Heart right ventricle (tissue), 16 donors: Measurements from ENCODE around the gene ARHGAP36. TPM values are rescaled to one million over a fixed set of nuclear protein-coding genes. Genes with fewer than 3 reads are reported as not detected.

ENCODE experiments used
- ATAC-seq, 8 donors: fragments of 200-7000 bp; cut with Tn5 transposase; one replicate each; pipeline ENCODE4 v1.9.1; 2020; ENCODE audit warnings: mild to moderate bottlenecking in 8 of 8, moderate library complexity in 8 of 8, moderate number of reproducible peaks in 1 of 8
- DNase-seq, 2 donors: peaks; one replicate each; pipeline ENCODE4 v3.0.0-alpha.2; 2020
- H3K27ac ChIP-seq, 10 donors: fragments of 200-600 bp; sonication (generic) in 2 of 10; one replicate each; pipeline versions ENCODE4 v1.5.0 to v1.8.0; 2020 to 2022; ENCODE audit warnings: mild to moderate bottlenecking in 3 of 10
- H3K27me3 ChIP-seq, 7 donors: fragments of 200-600 bp; one replicate each; pipeline ENCODE4 v1.8.0; 2021 to 2022; ENCODE audit warnings: mild to moderate bottlenecking in 2 of 7
- H3K36me3 ChIP-seq, 9 donors: fragments of 200-600 bp; sonication (generic) in 1 of 9; one replicate each; pipeline versions ENCODE4 v1.5.0 to v1.8.0; 2020 to 2022; ENCODE audit warnings: mild to moderate bottlenecking in 2 of 9
- H3K4me1 ChIP-seq, 9 donors: fragments of 200-600 bp; sonication (generic) in 1 of 9; one replicate each; pipeline versions ENCODE4 v1.5.0 to v1.8.0; 2020 to 2022; ENCODE audit warnings: mild to moderate bottlenecking in 4 of 9
- H3K4me3 ChIP-seq, 10 donors: fragments of 200-600 bp; sonication (generic) in 2 of 10; one replicate each; pipeline versions ENCODE4 v1.5.0 to v1.8.0; 2020 to 2022; ENCODE audit warnings: mild to moderate bottlenecking in 7 of 10, moderate library complexity in 2 of 10
- H3K9me3 ChIP-seq, 11 donors: fragments of 200-600 bp in 10 of 11; sonication (generic) in 2 of 11; one replicate each; pipeline versions ENCODE4 v1.5.0 to v1.8.0; 2013 to 2022; ENCODE audit warnings: mild to moderate bottlenecking in 2 of 11, control low read depth in 1 of 11, moderate library complexity in 1 of 11
- WGBS, 2 donors: extraction: QIAGEN DNeasy Blood & Tissue Kit; methylation state at CpG; one replicate each; pipeline ENCODE4 v1.1.7; 2013; ENCODE audit warnings: inconsistent platforms in 1 of 2; 5-methylcytosine and 5-hydroxymethylcytosine counted together
- intact Hi-C, 10 donors: fragments of 100-400 bp; cut with DNase I; formaldehyde crosslinking; loops; one replicate each; pipeline versions ENCODE4 v1.11.1 to v1.14.2; 2022
- long read RNA-seq, 3 donors: library from polyadenylated mRNA; unstranded; transcript quantifications; one replicate each; pipeline ENCODE4 v2.0.0, GENCODE V29; 2020 to 2021
- polyA plus RNA-seq, 2 donors: library from polyadenylated mRNA; stranded (reverse); fragments of 200-250 nt; gene quantifications; one replicate each; pipeline ENCODE4 v1.2.3, GENCODE V29; 2013
- total RNA-seq, 10 donors: library from RNA; stranded (reverse); fragmentation: NEBNext Ultra II Directional in 3 of 10; extraction: Animal tissue kit (Norgen Biotek cat#: 25700) in 3 of 10; gene quantifications; one replicate each; pipeline versions ENCODE4 v1.2.1 to v1.2.4, GENCODE V29; 2021 to 2023
- TF ChIP-seq, protein P1 (sequence below), 9 donors: fragments of 200-600 bp; sonication (generic) in 2 of 9; IDR thresholded peaks; one replicate each; pipeline versions ENCODE4 v1.5.0 to v1.8.0; 2021 to 2022; ENCODE audit warnings: antibody characterized with exemption in 9 of 9, mild to moderate bottlenecking in 5 of 9, moderate library complexity in 1 of 9
- donor health status: Arrhythmogenic right ventricular cardiomyopathy.
- donor health status: ischemic (EF 13 %, LVEDD 7.1; RV severe dilation, severe dysfunction).
- donor health status: healthy with polysubstance abuse.
- donor health status: DM: no; HTN: yes; CAD: no.
- donor health status: DM: no; HTN: no; CAD: no.
- donor health status: ischemic (EF 25% LVEDD 6.9; RV normal size, moderate dysfunction).
- donor health status: ischemic (EF 25% LVEDD 5.7; RV mildly dilated, moderate dysfunction).
- donor health status: healthy.
- donor health status: DM: yes; HTN: yes; CAD: no.
- donor health status: Ischemic cardiomyopathy.
- donor health status: ischemic (EF 35%, LVEDD 5.7; RV mildly dilated, moderate dysfunction).
- donor health status: nonischemic (EF 11% LVEDD 7.7; RV severe dilation, severe dysfunction).
- donor health status: DM: yes; HTN: yes; CAD: no.
- donor health status: PGD.
- donor health status: ischemic (EF 29% LVEDD 5.4; RV normal size, mild dysfunction).
- donor health status: nonischemic (EF 23%, LVEDD 6.1; RV moderate dilation, normal function).

Gene ARHGAP36
- total RNA-seq (not detected), polyA plus RNA-seq (not detected)
- long read RNA-seq, donor 1: 0 reads
- long read RNA-seq, donor 2: 0 reads
- long read RNA-seq, donor 3: 0 reads

- TF ChIP-seq, protein P1, sequence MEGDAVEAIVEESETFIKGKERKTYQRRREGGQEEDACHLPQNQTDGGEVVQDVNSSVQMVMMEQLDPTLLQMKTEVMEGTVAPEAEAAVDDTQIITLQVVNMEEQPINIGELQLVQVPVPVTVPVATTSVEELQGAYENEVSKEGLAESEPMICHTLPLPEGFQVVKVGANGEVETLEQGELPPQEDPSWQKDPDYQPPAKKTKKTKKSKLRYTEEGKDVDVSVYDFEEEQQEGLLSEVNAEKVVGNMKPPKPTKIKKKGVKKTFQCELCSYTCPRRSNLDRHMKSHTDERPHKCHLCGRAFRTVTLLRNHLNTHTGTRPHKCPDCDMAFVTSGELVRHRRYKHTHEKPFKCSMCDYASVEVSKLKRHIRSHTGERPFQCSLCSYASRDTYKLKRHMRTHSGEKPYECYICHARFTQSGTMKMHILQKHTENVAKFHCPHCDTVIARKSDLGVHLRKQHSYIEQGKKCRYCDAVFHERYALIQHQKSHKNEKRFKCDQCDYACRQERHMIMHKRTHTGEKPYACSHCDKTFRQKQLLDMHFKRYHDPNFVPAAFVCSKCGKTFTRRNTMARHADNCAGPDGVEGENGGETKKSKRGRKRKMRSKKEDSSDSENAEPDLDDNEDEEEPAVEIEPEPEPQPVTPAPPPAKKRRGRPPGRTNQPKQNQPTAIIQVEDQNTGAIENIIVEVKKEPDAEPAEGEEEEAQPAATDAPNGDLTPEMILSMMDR (IDR thresholded peaks at IDR 0.05): no peak
- no peaks in the 10 kb centered on the region for H3K9me3 ChIP-seq
- no peaks in the 10 kb centered on the region for H3K4me1 ChIP-seq
- no peaks in the 10 kb centered on the region for H3K36me3 ChIP-seq
- ATAC-seq (no peak), DNase-seq (no peak)
- H3K27ac ChIP-seq: no peak within 1 kb of the TSS
- 1 to 4% methylated on average over 44 to 59 of the region's 62 CpGs for WGBS, 2 donors
- intact Hi-C loops: no loop called here
- no peak within 1 kb of the TSS for H3K4me3 ChIP-seq
- peaks cover 0 to 94% (median 14%) of the 10 kb centered on the region in 7 donors for H3K27me3 ChIP-seq
Observed at GRCh38 chrX:131058136-131058868, at the start of gene ARHGAP36. TSS of gene ARHGAP36 (plus strand) at chrX:131058346. CDS start at chrX:131081666, 23,320 bp downstream.

GRCh38 chrX:131010186-131010585, 48.0 kb upstream of the ARHGAP36 start:
- no peaks in the 10 kb centered on the region for H3K36me3 ChIP-seq
- peaks cover 0 to 36% (median 0%) of the 10 kb centered on the region in 7 donors for H3K27me3 ChIP-seq
- DNase-seq: no peak
- ATAC-seq: no peak
- intact Hi-C loops: no loop called here
- WGBS, 2 donors: 47 to 56% methylated on average over 2 of the region's 2 CpGs
- H3K9me3 ChIP-seq: no peaks in the 10 kb centered on the region
- no peak overlapping the region for H3K27ac ChIP-seq
- H3K4me3 ChIP-seq: no peak overlapping the region
- H3K4me1 ChIP-seq: no peaks in the 10 kb centered on the region
- TF ChIP-seq, protein P1 (IDR thresholded peaks at IDR 0.05): no peak

- no peaks in the 10 kb centered on the region for H3K9me3 ChIP-seq
- no peaks in the 10 kb centered on the region for H3K4me1 ChIP-seq
- DNase-seq: no peak
- intact Hi-C loops: no loop called here
- no peaks in the 10 kb centered on the region for H3K36me3 ChIP-seq
- peaks cover 0 to 67% (median 0%) of the 10 kb centered on the region in 7 donors for H3K27me3 ChIP-seq
- ATAC-seq: no peak
- H3K27ac ChIP-seq: no peak overlapping the region
- H3K4me3 ChIP-seq: no peak overlapping the region
- TF ChIP-seq, protein P1 (IDR thresholded peaks at IDR 0.05): no peak
- 49 to 67% methylated on average over 3 of the region's 3 CpGs for WGBS, 2 donors
Observed at GRCh38 chrX:131025336-131025735, 32.8 kb upstream of the ARHGAP36 start.

DNA sequence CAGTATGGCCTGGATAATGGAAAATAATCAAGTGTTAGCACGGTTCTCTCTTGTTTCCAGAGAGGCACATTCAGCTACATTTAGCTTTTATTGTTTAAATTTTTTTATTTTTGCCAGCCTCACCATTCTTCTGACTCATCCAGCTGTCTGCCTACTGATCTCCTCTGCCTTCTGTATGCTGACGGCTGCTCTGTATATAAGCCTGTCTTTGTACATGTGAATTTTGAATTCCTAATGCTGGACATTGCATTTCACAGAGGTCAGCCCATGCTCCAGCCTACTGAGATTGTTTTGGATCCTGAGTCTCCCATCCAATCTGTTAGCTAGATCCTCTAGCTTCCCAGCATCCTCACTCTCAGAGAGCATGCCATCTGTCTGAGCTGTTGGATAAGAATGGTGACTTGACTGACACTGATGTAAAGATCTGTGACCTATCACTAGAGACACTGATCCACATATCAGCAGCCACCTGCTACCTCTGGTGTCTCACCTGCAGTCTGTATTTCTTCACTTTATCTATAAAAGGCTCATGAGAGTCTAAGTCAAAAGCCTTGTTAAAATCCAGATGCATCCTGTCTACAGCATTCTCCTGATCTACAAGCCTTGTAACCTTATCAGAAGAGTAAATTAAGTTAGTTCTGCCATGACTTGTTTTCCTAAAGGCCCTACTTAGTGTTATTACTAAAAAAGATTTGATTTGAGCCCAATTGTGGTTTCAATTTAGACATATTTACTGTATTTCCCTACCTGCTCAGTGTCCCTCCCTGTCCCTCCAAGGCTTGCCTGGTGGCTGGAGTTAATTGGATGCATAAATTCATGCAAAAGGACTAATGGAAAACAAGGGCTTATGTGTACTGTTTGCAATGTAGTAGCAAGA, 25.6 kb upstream of the ARHGAP36 start:
- Histone ChIP-seq H3K9me3 (no peaks in the 10 kb centered on the region), H3K4me1 (no peaks in the 10 kb centered on the region), H3K36me3 (no peaks in the 10 kb centered on the region), H3K27me3 (peaks cover 0 to 52% (median 0%) of the 10 kb centered on the region in 7 donors), H3K27ac (no peak overlapping the region), H3K4me3 (no peak overlapping the region)
- intact Hi-C loops: no loop called here
- ATAC-seq: no peak
- 48 to 54% methylated on average over 2 of the region's 2 CpGs for WGBS, 2 donors
- TF ChIP-seq, protein P1 (IDR thresholded peaks at IDR 0.05): no peak
- DNase-seq: no peak
